GM21528 (cell line): ENCODE measurements around the gene AGFG2.
"Not testable (repeated sequence)": the region's sequence is repeated elsewhere in the genome, so short reads cannot be mapped to it uniquely, and the experiment has no call there.

Experiments used
- ATAC-seq: cut with Tn5 transposase; IDR thresholded peaks from one replicate; pipeline ENCODE4 v1.9.1; 2021; ENCODE audit warnings: mild to moderate bottlenecking, moderate library complexity; ENCODE audit not compliant: unreplicated experiment, low FRiP score

Gene AGFG2, protein sequence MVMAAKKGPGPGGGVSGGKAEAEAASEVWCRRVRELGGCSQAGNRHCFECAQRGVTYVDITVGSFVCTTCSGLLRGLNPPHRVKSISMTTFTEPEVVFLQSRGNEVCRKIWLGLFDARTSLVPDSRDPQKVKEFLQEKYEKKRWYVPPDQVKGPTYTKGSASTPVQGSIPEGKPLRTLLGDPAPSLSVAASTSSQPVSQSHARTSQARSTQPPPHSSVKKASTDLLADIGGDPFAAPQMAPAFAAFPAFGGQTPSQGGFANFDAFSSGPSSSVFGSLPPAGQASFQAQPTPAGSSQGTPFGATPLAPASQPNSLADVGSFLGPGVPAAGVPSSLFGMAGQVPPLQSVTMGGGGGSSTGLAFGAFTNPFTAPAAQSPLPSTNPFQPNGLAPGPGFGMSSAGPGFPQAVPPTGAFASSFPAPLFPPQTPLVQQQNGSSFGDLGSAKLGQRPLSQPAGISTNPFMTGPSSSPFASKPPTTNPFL

DNA sequence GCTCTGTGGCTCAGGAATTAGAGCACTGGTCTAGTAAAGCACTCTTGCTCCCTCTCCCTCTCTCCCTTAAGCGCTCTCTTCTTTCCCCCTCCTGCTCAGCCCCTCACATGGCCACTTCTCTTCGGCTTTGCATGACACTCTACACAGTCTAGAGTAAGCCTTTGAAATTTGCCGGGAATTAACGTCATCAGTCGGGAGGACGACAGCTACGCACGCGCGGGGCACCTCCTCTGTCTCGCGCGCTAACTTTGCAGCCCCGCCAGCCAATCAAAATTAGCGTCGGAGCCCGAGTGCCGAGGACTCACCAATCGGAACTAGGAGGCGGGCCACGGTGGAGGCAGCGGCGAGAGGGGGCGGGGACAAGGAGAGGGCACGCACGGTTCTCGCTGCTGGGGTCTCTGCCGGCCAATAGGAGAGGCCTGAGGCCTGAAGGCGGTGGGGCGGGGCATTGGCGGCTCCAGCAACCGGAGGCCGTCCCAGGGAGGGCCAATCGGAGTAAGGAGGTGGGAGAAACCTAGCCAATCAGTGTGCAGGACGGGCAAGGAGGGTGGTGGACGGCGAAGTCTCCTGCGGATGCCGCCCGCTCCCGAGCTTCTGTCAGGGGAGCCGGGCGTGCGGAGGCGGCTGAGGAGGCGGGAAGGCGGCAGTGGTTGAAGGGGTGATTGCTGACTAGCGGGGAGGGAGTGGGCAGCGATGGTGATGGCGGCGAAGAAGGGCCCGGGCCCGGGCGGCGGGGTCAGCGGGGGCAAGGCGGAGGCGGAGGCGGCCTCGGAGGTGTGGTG lies at the start of gene AGFG2:
Gene AGFG2 (plus strand): TSS at position 550 of the 782 bp plus-strand sequence. CDS start 144 bp downstream, at position 694.
- peak; percentile 94 for ATAC-seq

DNA sequence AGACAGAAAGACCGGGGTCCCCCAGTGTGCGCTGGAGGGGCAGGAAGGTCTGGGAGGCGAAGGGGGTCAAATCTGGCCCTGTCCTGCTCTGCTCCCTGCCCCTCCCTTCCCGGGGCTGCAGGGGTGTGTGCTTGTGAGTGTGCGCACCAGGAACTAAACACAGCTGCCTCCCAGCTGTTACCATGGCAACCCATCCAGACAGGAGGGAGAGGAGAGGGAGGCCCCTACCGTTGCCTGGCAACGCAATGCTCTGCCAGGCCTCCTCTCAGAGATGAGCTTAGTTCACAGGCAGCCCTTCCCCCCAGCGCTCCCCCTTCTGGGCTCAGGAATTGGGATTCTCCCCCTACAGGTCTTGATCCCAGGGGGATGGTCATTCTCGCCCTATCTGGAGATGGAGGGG lies 49.2 kb upstream of the AGFG2 start:
- ATAC-seq: no peak

GRCh38 chr7:100490483-100491191 lies 48.4 kb upstream of the AGFG2 start:
- ATAC-seq: no peak

DNA sequence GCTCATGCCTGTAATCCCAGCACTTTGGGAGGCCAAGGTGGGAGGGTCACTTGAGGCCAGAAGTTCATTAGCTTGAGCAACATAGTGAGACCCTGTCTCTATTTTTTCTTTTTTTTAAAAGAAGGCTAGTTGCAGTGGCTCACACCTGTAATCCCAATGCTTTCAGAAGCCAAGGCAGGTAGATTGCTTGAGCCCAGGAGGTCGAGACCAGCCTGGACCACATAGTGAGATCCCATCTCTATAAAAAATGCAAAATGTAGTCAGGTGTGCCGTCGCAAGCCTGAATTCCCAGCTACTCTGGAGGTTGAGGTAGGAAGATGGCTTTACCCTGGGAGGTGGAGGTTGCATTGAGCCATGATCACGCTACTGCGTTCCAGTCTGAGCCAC lies 47.8 kb upstream of the AGFG2 start:
- no peak for ATAC-seq

- no peak for ATAC-seq
Observed at GRCh38 chr7:100492738-100493475, 46.1 kb upstream of the AGFG2 start.

DNA sequence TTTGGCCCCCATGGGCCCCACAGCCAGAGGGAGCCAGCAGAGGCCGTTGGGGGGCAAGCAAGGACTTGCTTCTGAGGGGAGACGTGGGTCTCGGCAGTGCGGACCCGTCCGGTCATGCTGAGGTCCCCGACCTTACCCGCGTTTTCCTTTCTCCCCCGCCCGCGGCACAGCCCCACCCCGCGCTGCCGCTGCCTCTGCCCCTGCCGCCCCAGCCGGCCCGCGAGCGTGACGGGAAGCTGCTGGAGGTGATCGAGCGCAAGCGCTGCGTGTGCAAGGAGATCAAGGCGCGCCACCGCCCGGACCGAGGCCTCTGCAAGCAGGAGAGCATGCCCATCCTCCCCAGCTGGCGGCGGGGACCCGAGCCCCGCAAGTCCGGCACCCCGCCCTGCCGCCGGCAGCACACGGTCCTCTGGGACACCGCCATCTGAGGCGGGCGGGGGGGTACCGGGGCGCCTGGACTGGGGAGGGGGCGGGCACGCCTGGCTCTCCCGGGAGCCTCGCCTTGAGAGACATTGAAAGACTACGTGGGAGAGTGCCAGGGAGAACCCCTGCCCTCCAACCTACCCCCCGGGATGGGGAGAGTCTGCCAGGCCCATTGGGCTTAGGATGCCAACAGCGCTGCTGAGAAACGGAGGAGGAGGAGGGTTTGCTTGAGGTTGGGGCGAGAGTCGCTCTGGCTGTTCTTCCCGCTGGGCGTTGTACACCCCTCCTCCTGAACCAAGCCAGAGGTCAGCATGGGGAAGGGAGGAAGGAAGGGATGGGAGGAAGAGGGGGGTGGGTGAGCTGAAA lies 45.3 kb upstream of the AGFG2 start:
- ATAC-seq: no peak

- no peak for ATAC-seq
Observed at GRCh38 chr7:100496509-100496908, 42.5 kb upstream of the AGFG2 start.

DNA sequence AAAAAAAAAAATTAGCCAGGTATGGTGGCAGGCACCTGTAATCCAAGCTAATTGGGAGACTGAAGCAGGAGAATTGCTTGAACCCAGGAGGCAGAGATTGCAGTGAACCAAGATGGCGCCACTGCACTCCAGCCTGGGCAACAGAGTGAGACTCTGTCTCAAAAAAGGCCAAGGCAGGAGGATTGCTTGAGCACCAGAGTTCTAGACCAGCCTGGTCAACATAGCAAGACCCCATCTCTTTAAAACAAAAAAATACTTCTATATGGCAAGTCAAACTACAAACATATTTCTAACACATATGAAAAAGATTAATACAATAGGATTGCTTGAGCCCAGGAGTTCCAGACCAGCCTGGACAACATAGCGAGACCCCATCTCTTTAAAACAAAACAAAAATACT lies 38.3 kb upstream of the AGFG2 start:
- ATAC-seq: not testable (repeated sequence)

GRCh38 chr7:100504031-100504430 lies 35.0 kb upstream of the AGFG2 start:
- ATAC-seq: not testable (repeated sequence)

- no peak for ATAC-seq
Observed at GRCh38 chr7:100504887-100505611, 34.0 kb upstream of the AGFG2 start.

DNA sequence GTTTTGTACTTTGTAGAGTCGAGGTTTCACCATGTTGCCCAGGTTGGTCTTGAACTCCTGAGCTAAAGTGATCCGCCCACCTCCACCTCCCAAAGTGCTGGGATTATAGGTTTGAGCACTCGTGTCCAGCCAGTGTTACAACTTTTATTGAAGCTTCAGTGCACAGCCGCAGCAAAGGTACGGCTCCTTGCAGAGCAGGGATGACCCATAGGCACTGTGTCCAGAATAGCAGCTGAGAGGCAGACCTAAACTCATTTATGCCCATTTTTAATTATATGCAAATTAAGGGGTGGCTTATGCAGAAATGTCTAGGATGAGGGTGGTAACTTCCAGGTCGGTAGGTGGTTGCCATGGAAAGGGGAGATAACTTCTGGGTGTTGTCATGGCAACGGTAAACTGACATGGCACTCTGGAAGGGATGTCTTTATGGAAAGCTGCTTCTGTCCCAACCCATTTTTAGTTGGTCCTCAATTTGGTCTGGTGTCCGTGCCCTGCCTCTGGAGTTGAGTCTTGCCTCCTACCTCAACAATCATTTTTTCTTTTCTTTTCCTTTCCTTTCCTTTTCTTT lies 32.6 kb upstream of the AGFG2 start:
- ATAC-seq: no peak

DNA sequence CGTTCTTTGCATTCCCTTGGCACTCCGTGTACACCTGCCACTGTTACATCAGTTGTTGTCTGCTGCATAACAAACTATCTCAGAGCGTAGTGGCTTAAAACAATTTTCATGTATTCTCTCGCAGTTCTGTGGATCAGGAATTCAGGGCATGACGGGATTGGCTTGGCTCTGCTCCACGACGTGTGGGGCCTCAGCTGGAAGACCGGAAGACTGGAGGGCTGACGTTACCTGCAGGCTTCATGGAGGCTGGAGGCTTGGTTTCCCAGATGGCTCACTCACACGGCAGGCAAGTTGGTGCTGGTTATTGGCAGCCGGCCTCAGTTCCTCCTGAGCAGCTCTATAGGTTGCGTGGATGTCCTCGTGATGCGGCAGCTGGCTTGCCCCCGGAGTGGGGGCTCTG lies 29.8 kb upstream of the AGFG2 start:
- no peak for ATAC-seq

DNA sequence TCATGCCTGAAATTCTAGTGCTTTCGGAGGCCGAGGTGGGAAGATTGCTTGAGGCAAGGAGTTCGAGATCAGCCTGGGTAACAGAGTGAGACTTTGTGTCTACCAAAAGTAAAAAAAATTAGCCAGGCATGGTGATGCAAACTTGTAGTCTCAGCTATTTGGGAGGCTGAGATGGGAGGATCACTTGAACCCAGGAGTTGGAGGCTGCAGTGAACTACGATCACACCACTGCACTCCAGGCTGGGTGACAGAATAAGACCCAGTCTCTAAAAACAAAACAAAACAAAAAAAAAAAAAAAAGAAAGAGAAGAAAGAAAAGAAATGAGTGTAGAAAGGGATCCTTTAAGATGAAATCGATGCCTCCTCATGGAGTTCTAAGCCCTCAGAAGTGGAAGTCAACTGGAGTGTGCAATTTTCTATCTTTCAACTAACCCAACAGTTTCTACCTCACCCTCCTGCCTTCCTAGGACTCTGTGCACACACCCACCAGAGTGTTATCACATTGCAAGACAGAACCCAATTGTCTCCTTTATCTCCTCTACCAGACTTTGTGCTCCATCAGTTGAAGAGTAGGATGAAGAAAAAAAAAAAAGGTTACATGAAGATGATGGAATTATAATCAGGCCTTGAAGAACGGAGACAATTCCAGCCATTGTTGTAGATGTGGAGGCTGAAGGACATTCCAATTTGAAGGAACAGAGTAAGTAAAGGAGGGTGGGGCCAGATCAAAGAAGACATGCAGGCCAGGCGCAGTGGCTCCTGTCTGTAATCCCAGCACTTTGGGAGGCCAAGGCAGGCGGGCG lies 28.4 kb upstream of the AGFG2 start:
- no peak for ATAC-seq

- no peak for ATAC-seq
Observed at GRCh38 chr7:100513212-100513810, 25.7 kb upstream of the AGFG2 start.

DNA sequence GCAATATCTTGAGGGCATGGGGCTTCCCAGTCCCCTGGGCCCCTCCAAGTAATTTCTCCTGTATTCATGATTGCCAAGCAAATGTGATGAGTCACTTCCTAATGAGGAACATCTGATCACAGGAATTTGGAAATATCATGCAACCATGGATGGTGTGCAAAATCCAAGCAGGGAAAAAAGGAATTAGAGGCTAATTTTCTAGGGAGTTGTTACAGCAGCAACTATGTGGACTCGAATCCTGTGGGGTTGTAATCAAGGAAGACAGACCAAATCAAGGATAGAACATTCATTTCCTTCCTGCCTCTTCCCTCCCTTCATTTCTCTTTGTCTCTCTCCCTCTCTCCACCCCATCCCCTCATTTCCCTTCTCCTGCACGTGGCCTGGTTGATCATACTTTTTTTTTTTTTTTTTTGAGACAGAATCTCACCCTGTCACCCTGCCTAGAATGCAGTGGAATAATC lies 23.9 kb upstream of the AGFG2 start:
- no peak for ATAC-seq

DNA sequence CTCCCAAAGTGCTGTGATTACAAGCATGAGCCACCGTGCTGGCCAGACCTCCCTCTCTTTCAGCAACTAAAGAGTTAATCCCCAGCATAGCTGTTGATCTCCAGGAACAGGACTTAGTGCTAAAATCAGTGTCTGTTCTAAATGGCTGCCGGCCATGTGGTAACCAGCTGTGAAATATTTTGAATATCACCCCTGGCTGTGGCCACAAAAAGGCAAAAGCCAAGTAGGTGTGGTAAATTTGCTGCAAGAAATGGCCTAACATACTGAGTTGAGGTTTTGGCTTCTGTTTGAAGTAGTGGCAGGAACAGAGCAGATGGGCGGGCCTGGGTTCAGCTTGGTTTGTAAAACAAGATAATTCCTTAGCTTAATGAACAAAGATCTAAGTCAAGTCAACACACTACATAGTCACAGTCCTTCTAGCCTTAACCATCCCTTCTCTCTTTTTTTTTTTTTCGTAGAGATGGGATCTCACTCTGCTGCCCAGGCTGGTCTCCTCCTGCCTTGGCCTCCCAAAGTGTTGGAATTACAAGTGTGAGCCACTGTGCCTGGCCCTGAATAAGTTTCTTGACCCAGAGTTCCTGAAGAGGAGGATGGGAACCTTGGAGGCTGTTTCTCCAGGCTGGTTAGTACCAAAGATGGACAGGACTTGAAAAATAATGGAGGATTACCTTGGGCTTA lies 22.7 kb upstream of the AGFG2 start:
- ATAC-seq: no peak

DNA sequence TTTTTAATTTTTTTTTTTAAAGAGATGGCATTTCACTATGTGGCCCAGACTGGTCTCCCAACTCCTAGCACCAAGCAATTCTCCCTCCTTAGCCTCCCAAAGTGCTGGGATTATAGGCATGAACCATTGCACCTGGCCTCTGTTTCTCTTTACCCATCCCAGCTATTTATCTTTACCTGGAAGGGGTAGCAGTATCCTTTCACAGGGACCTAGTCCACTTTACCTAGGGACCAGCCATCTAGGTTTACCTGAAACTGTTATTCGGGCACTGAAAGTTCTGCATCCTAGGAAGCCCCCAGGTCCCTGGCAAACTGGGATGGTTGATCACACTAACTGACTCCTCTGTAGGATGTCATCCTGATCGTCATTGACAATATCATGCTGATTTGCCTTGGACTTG lies 21.7 kb upstream of the AGFG2 start:
- no peak for ATAC-seq
